ENCODE results near the gene TMEM200B. TPM values are rescaled to one million over a fixed set of nuclear protein-coding genes. Genes with fewer than 3 reads are reported as not detected.

The TMEM200B gene
- total RNA-seq, 1 experiment from 2014 or later = 12.6 TPM

DNA sequence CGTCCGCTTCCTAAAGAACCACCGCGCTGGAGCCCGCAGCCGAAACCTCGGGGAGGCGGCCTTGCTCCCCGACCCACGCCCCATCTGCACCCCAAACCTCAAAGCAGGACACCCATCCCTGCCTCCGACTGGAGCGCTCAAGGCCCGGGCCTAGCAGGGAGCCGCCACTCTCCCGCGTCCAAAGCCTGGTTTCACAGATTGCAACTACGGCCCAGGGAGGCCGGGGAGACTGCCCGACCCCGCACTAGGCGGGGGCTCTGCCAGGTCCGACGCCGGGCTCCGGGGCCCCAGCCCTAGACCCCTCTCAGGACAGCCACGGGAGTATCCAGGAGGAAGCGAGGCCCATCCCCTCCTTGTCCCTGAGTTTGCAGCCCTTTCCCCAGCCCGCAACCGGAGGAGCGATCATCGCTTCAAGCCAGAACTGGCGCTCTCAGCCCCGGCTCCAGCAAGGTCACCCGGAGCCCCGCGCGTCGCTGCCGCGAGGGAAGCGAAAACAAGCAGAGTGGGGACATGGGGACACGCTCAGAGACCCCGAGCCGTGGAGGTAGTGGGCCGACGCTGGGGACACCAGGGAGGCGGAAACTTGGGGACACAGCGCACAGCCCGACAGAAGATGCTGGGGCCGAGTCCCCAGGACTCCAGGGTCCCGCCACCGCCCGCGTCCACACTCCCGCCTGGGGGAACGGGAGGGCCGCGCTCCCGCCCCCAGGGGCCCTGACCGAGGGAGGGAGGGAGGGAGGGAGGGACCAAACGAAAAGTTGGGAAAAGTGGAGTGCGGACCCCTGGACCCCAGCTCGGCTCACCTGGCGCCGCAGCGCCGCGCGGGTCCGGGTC lies 433 bp downstream of the TMEM200B start:
- Mint-ChIP-seq H3K27me3 (ENCODE audit: low read depth) (peaks cover 31% of the 10 kb centered on the region), H3K27ac (no peak overlapping the region)
- WGBS (ENCODE audit: extremely low coverage, insufficient read length, low lambda C conversion rate) = no CpG with 5 or more reads among the region's 70 CpGs

More for the DNA sequence above, 433 bp downstream of the TMEM200B start:
- peak overlapping the region; percentile 80 for H3K14ac ChIP-seq (ENCODE audit: insufficient read depth, low read length)
- H3K56ac ChIP-seq (ENCODE audit: insufficient read length, low read depth, low read length) = no peak overlapping the region
- H2BK5ac ChIP-seq (ENCODE audit: insufficient read length, low read length) = no peak overlapping the region
- H2BK120ac ChIP-seq (ENCODE audit: low read depth, low read length, poor library complexity, severe bottlenecking) = no peak overlapping the region
- H3K27me3 ChIP-seq (ENCODE audit: insufficient read depth, low read length) = no peaks in the 10 kb centered on the region; the same call in 1 of the 2 replicates
- H3K27ac ChIP-seq (ENCODE audit: insufficient read length, low read depth, low read length) = no peak overlapping the region
- H3K23ac ChIP-seq (ENCODE audit: insufficient read length, low read depth, low read length) = no peak overlapping the region
- peak overlapping the region; percentile 51 for H3K4me2 ChIP-seq (ENCODE audit: insufficient read depth, insufficient read length, low read length)
- H2AFZ ChIP-seq (ENCODE audit: low read length) = no peak overlapping the region
- TF ChIP-seq, protein P1, sequence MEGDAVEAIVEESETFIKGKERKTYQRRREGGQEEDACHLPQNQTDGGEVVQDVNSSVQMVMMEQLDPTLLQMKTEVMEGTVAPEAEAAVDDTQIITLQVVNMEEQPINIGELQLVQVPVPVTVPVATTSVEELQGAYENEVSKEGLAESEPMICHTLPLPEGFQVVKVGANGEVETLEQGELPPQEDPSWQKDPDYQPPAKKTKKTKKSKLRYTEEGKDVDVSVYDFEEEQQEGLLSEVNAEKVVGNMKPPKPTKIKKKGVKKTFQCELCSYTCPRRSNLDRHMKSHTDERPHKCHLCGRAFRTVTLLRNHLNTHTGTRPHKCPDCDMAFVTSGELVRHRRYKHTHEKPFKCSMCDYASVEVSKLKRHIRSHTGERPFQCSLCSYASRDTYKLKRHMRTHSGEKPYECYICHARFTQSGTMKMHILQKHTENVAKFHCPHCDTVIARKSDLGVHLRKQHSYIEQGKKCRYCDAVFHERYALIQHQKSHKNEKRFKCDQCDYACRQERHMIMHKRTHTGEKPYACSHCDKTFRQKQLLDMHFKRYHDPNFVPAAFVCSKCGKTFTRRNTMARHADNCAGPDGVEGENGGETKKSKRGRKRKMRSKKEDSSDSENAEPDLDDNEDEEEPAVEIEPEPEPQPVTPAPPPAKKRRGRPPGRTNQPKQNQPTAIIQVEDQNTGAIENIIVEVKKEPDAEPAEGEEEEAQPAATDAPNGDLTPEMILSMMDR (conservative IDR thresholded peaks at IDR 0.05) = no peak
- peak overlapping the region; percentile 10 for H3K18ac ChIP-seq (ENCODE audit: insufficient read length, low read depth, low read length)
- H2BK12ac ChIP-seq (ENCODE audit: insufficient read length, low read depth, low read length) = no peak overlapping the region
- no peak overlapping the region for H2BK15ac ChIP-seq (ENCODE audit: low read depth, low read length)
- H3K79me2 ChIP-seq (ENCODE audit: insufficient read depth, low read length) = no peaks in the 10 kb centered on the region
- H4K20me1 ChIP-seq (ENCODE audit: control insufficient read depth, insufficient read depth, insufficient read length) = peaks cover 2% of the 10 kb centered on the region
- peaks cover 9 to 10% of the 10 kb centered on the region in 2 experiments for H3K4me1 Mint-ChIP-seq
- no peak overlapping the region for H4K91ac ChIP-seq (ENCODE audit: insufficient read length, low read depth, low read length)
- H3K9ac ChIP-seq (ENCODE audit: extremely low read depth, insufficient read length, low read length) = peak overlapping the region; percentile 39
- H3K4me1 ChIP-seq (ENCODE audit: insufficient read depth, low read length) = peaks cover 2% of the 10 kb centered on the region; the same call in 1 of the 2 replicates
- no peaks in the 10 kb centered on the region for H3K9me3 Mint-ChIP-seq
- H3K9me3 ChIP-seq (ENCODE audit: control insufficient read depth, low read depth, low read length) = no peaks in the 10 kb centered on the region
- peaks cover 5 to 17% (median 7%) of the 10 kb centered on the region in 3 experiments for H3K36me3 Mint-ChIP-seq (ENCODE audit: insufficient read depth in 1 of 3, low read depth in 3 of 3)
- H4K8ac ChIP-seq (replicated peaks; ENCODE audit: insufficient read length, low read depth, low read length) = no peak overlapping the region
- H2BK20ac ChIP-seq (ENCODE audit: low read depth, low read length, poor library complexity, severe bottlenecking) = no peak overlapping the region
- DNase-seq = no peak
- H2AK5ac ChIP-seq (ENCODE audit: insufficient read length, low read length) = no peak overlapping the region
- no peaks in the 10 kb centered on the region for H3K79me1 ChIP-seq (ENCODE audit: insufficient read depth, low read depth, low read length, poor library complexity, severe bottlenecking)
- peaks cover 18% of the 10 kb centered on the region for H3K23me2 ChIP-seq (ENCODE audit: insufficient read length, low read depth, low read length, poor library complexity, severe bottlenecking)
- H3K4ac ChIP-seq (ENCODE audit: low read depth, low read length) = no peak overlapping the region
- H3T11ph ChIP-seq (ENCODE audit: low read length) = no peak overlapping the region
- no peak overlapping the region for H4K5ac ChIP-seq (ENCODE audit: insufficient read length, low read depth, low read length)
- peak overlapping the region; percentile 75 to 82 for H3K4me3 Mint-ChIP-seq
